COLO829 (cell line): ENCODE data around the gene KCNQ1.

Experiments
- DNase-seq: peaks from one replicate; pipeline ENCODE4 v3.0.0; 2012; ENCODE audit warnings: low spot score

Gene KCNQ1

DNA sequence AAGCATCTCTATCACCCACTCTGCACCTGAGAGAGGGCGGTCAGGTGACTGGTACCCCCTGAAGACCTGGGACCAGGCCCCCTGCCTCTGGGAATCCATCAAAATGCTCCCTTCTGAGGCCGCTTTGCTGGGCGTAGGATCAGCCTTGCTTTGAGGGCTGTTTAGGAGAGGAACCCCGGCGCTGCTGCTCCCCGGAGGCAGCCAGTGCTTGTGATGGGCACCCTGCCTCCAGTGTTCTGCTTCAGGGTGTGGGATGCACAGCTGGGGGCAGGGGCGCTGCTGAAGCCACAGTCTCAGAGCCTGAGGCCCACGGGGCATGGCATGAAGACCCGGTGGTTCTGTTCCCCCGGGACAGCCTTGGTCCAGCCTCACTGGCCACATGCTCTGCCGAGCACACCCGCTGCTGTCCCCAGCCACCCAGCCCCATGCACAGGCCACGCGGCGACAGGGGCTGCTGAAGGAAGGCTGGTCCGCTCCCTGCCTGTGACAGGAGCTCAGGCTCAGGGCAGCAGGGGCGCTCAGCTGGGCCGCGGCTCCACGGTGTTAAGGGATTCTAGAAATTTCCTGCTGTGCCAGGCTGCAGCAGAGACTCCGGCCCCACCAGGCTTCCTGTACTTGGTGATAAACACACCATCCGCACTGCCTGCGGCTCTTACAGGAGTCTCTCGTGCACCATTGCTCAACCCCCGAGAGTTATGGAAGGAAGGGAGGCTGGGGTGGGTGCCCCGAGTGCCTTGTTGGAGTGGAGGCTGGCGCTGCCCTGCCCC, 91.0 kb downstream of the KCNQ1 start:
- DNase-seq = no peak

DNA sequence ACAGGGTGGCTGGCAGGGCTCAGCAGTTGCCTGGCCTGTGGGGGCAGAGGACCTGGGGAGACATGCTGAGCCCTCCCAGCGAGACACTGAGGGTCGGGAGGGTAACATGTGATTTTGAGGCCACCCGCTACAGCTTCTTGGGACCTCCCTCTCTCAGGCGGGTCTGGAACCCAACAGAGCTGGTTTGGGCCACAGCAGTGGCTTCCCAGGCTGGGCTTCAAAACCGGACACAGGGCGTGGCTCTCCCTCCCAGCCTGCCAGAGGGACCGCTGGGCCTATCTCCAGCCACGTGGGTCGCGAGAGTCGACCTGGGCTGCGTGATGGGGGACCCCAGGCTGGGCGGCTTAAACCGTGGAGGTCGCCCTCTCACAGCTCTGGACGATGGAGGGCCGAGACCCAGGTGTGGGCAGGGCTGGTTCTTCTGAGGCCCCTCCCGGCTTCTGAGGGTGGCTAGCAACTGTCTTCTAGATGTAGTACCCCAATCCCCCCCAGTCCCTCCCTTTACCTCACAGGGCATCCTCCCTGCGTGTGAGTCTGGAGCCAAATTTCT, 91.7 kb downstream of the KCNQ1 start:
- DNase-seq = no peak

DNA sequence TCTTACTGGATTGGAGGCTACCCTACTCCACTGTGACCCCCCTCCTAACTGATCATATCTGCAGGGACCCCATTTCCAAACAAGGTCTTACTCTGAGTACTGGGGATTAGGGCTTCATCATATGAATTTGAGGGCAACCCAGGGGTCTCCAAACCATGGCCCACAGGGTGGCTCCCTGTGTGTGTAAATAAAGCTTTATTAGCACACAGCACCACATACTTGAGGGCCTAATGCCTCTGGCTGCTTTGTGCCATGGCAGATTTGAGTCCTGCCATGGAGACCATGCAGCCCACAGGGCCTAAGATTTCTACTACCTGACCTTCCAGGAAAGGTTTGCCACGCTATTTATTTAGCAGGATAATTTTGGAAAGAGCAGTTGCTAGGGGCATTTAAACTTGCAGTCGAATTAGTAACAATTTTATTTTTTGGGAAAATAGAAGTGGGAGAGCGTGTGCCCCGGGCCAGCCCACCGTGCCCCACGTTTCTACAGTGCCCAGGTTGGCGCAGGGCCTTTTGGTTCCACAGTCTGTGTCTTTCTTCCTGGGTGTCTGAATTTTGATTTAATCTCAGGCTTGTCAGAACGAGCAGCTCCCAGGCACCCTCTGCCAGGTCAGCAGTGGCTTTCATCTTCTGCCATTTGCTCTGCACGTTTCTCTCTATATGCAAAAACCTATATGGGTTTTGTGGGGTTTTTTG, 92.3 kb downstream of the KCNQ1 start:
- DNase-seq = no peak

DNA sequence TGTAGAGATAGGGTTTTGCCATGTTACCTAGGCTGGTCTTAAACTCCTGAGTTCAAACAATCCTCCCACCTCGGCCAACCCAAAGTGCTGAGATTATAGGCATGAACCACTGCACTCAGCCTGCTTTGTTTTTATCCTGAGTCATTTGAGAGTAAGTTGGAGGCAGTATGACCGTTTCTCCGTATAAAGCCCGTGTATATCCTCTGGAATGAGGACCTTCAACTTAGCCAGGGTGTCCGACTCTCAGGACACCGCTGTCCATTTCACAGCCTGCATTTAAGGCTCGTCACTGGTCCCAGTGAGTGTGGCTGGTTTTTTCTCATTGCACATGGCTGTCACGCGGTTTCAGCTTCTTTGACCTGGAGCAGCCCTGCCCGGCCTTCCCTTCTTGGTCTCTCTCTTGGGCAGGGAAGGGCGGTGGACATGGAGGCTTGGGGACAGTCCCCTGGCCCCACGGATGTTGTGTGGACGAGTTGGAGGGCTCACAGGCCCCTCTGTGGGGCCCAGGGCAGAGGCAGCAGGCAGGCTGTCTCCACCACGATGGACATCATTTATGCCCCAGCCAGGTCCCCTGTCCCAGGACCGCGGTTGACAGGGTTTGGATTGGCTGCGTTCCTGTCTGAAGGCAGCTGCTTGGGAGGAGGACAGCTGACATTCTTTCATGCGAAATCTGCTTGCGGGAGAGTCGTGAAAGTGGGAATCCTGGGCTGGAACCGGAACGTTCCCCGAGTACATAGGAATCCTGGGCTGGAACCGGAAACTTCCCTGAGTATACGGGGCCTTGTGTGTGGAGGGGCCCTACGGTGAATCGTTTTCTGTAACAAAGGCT, 93.3 kb downstream of the KCNQ1 start:
- DNase-seq = peak; percentile 39

DNA sequence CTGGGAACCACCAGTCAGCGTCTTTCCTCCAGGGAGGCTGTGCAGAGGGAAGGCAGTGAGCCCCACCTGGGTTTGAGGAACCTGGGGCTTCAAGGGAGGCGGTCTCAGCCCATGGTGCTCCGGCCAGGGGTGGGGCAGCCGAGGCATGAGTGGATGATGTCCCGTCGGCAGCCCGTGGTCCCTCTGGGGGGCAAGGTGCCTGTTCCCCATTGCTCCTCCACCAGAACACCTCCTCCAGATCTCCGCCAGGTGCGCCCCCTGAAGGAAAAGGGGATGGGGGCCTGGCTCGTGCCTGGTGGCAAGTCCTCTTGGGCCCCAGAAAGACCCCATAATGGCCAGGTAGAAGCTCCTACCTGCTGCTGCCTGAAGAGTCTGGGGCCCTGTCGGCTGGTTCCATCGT, 94.1 kb downstream of the KCNQ1 start:
- DNase-seq = no peak

DNA sequence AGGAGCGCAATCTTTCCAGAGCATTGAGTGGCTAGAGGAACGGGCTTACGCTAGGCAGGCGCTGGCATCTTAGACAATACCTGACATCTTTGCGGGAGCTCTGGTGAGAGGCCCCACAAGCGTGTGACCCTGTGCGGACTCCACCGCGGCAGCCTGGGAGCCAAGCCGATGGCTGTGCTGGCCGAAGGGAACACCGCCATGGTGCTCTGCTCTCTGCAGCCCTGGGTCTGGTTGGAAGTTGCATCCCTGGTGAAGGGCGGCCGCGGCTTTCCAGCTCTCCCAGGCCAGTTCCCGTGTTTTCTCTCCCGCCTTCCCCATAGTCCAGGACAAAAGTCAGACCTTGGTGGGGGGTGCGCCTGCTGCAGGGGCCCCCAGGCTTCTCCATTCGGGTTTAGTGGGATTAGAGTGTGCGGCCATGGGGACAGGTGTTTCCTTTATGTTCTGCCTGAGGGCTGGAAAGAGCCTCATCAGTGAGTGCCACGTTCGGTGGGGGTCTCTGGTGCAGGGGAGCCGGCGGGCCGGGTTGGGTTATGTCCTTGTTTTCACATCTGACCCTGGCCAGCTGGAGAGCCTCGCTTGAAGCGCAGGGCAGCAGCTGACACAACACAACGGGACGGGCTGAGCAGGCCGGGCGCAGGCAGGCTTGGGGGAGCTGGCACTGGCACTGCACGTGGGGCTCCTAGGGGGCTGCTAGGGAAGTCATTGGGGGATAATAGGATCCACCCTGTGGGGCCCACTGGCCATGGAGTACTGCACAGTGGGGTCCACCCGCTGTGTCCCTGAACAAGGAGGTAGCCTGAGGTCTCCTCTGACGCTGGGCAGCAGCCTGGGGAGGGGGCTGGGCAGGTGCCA, 94.8 kb downstream of the KCNQ1 start:
- no peak for DNase-seq

DNA sequence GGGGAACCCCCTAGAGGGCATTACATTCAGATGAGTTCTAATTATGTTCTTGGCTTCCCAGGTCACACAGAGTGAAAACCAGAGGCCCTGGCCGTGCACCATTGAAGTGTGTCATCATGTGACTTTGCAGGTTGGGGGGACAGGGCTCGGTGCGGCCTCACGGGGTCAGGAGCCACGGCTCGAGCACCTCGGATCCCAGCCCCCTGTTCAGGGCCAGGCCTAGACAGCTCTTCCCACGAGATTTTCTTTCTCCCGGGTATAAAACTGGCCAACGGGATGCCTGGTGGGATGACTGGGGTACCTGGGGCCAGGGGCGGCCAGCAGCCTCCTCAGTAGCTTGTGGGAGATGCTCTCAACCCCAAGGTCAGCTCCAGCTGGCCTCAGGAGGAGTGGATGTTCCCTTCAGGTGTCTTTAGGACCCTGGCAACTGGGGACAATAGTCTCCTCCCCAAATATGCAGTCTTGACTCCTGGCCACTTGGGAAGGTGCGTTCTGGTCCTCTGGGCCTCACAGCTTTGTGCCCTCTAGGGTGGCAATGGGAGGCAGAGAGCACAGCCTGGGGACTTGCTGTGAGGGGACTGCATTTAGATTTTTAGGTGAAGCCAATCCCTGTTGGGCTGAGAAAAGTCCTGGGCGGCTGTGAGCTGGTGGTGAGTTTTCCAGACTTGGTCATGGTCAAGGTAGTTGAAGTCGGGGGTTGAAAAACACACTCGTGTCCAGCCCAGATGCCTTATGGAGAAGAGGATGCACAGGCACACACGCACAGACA, 95.6 kb downstream of the KCNQ1 start:
- DNase-seq = no peak

DNA sequence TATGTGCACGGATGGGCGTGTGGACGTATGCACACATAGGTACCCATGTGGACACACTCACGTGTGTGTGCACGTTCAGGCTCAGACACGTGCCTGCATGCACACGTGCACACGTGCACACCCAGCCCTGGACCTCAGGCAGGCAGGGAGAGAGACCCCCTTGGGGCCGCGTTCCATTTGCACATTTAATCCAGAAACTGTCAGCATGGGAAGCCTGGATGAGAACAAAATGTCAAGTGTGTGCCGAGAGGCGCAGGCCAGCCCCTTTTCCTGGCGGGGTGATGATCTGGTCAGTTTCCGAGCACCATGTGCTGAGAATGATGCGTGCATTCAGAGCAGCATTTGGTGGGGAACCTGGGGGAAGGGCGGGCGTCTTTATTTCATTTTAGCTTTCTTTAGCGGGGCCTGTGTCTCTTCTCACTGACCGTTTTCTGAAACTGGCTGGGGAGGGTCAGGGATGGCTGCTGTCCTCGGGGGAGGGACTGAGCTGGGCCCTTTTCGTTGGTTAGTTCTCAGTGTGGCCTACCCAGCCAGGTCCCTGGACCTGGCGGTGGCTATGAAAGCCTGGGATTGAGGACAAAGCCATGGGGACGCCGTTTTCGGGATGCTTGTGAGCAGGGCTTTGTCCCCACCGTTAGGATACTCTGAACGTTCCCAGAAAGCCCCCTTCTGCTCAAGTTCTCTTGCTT, 96.3 kb downstream of the KCNQ1 start:
- DNase-seq = no peak

DNA sequence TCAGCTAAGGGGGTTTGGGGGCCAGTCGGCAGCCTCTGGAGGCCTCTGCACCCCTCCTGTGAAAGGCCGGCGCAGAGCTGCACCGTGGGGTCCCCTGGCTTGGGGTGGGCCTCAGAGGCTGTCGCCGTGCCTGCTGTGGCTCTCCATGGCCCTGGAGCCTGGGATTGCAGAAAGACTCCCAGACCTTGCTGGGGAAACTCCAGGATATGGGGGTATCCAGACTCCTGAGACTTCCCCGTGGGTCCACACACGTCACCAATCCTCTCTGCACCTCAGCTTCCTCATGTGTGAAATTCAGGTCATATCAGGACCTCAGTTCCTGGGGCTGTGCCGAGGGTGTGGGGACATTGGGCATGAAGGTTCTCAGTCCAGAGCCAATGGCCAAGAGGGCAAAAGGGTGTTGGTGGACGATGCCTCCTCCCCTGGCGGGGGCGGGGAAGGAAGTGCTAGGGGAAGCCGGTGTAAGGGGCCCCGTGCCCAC, 97.1 kb downstream of the KCNQ1 start:
- DNase-seq = no peak

DNA sequence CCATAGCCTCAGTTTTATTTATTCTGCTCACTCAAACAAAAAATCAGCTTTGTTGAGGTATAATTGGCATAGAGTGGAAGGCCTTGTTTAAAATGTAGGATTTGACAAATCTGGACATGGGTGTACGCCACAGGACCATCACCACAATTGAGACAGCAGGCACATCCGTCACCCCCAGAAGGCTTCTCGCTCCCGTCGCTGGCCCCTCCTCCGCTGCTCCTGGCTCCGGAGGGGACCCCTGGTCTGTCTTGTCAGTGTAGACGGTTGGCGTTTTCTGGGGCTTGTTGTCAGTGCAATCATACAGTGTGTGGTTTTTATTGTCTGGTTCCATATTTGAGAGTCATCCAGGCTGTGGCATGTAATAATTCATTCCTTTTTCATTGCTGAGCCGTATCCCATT, 97.6 kb downstream of the KCNQ1 start:
- DNase-seq = no peak

DNA sequence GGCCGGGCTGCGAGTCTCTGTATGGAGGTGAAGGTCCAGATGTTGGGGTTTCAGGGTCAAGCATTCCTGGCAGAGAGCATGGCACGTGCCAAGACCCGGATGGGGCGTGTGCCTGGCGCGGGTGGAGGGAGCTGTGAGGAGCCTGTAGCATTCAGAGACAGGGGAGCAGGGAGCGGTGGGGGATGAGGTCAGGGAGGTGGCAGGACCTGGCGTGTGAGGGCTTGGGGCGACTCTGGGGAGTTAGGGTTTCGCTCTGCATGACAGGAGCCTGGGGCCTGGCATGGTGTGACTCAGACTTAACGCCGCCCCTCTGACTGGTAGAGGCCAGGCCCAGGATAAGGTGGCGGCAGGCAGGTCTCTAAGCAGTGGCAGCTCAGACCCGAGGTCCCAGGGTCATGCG, 103.0 kb downstream of the KCNQ1 start:
- no peak for DNase-seq

DNA sequence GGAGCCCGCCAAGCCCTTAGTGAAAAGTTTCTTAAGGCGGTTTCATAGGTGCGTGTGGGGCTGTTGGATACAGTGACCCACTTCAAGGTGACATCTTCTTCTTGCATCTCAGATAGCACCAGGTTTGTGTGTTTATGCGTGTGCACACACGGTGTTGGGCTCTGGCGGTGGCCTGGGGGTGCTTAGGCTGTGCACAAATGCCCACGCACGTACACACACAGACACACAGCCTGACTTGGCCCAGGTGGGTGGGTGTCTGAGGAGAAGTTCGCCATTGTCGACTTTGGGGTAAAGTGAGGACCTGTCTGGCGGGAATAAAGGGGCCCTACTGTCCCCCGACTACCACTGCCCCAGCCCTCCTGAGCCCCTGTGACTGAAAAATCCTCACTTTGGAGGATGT, 103.8 kb downstream of the KCNQ1 start:
- DNase-seq = no peak

DNA sequence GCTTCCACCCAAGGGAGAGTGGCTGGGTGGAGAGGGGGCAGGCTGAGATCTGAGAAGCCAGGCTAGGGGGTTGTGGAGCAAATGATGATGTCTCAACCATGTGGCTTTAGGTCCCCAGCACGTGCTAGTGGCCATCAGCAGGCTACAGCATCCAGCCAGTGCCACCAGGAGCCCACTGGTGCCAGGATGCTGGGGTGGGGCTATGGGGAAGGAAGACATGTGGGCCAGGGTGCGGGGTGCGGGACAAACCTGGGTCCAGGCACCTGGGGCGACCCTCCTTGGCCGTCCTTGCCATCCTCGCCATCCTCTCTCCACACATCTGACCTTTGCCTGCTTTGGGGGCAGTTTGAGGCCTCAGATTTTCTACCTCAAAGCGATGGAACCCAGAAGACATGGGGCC, 104.3 kb downstream of the KCNQ1 start:
- DNase-seq = no peak

DNA sequence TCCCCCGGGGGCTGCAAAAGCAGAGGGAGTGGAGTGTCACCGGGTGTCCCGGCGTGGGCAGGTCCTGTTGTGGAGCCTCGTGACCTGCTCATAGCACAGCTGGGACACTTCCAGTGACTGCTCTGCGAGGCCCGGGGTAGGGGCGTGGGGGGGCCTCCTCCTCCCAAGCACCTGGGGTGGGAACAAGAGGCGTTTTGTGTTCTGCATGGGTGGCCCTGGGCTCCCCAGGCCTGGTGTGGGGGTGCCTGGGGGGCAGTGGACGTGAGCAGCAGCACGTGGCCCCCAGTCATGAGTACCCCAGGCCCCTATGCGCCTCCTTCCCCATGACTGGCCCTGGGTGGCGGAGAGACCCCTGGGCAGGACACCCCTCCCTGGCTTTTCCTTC, 104.7 kb downstream of the KCNQ1 start:
- no peak for DNase-seq

DNA sequence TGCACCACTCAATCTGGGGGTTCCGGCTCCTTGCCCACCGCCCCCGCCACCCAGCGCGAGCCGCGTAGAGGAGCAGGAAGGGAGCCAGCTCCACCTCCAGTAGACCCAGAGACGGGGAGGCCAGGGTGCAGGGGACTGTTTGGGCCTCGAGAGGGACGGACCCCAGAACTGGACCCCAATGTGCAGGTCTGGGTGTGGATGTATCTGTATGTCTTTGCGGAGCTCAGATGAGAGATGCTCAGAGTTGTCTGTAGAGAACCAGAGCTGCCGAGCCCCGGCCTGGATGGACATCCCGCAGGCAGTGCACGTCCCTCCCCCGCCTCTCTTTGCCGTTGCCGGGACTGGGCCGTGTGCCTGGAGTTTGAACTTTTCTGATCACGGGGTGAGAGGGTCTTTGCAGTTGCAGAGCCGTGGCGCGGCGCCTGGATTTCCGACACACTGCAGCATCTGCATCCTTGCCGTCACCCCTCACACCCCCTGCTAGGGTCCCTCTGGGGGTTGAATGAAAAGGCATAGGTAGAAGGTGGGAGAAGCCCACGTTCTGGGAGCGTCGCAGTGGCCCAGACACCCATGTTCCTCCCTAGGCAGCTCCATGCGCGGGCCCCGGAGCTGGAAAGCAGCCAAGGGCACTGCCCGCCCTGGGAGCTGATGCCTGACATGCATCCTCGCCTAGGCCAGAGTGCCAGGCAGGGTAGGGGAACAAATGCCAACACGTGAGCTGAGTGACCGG, 105.2 kb downstream of the KCNQ1 start:
- no peak for DNase-seq

DNA sequence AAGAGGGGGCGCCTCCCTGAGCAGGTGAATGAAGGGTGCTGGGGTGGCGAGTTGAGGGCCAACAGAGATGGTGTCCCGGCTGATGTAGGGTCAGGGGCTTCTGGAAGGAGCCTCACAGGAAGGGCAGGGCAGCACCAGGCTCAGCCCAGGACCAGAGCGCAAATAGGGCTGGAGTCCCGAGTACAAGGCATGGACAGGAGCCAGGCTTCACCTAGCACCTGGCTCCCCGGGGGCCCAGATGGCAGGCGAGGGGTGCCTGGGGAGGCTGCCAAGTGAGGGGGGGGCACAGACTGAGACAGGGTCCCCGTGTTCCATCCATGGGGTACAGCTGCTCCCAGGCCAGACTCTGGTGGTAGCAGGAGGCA, 105.8 kb downstream of the KCNQ1 start:
- DNase-seq = no peak

DNA sequence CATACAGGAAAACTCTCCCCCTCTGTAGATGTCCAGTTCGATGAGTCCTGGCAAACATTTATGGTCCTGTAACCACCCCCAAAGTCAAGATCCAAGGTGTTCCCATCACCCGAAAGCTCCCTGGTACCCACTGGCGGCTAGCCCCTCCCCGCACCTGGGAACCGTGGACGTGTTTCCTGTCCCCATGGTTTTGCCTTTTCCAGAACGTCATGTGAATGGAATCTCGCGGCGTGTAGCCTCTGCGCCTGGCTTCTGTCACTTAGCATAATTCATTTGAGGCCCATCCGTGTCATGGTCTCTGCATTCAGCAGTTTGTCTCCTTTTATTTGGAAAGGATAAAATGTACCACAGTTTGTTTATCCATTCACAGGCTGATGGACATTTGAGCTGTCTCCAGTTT, 106.3 kb downstream of the KCNQ1 start:
- DNase-seq = no peak

DNA sequence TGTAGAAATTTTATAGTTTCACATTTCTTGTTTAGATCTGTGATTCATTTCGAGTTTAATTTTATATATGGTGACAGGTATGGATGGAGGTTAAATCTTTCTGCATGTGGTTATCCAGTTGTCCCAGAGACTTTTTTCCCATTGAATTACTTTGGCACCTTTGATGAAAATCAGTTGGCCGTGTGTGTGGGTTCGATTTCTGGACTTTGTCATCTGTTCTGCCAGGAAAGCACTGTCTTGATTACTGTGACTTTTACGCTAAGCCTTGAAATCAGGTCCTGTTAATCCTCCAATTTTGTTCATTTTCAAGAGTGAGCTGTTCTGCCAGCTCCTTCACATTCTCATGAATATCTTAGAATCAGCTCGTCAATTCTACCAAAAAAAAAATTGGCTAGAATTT, 107.4 kb downstream of the KCNQ1 start:
- no peak for DNase-seq

DNA sequence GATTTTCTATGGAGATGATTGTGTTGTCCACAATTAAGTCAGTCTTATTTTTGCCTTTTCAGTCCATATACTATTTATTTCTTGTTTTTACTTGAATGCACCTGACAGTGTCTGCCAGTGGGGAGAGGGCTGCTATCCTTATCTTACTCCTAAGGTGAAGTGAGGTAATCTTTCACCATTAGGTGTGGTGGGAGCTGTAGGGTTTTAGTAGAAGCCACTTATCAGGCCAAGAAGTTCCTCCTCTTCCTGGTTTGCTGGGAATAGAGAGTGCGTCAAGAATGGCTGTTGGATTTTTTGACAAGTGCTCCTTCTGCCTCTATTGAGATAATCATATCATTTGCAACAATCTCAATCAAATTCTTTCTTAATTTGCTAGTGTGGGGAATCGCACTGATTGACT, 108.4 kb downstream of the KCNQ1 start:
- no peak for DNase-seq

DNA sequence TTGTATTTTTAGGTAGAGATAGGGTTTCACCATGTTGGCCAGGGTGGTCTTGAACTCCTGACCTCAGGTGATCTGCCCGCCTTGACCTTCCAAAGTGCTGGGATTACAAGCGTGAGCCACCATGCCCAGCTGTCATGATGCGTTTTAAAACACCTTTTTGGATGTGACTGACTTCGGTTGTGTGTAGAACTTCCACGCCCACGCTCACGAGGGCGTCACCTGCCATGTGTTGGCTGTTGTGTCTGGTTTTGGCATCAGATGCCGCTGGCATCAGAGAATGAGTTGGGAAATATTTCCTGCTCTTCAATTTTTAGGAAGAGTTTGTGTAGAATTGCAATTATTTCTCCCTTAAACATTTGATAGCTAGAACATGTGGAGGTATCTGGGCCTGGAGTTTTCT, 109.1 kb downstream of the KCNQ1 start:
- no peak for DNase-seq
